Nephron (organoid): ENCODE results near the gene CHST11.

Source experiments
- H3K27ac Mint-ChIP-seq, 3 experiments: 2 replicates each; pipeline ENCODE4 v1.8.0; 2020; ENCODE audit warnings: mixed read lengths in 3 of 3, mild to moderate bottlenecking in 2 of 3, moderate library complexity in 1 of 3
- H3K27me3 Mint-ChIP-seq: 2 replicates; pipeline ENCODE4 v1.8.0; 2021; ENCODE audit warnings: low read depth, mild to moderate bottlenecking, moderate library complexity, mixed read lengths
- H3K36me3 Mint-ChIP-seq: 2 replicates; pipeline ENCODE4 v1.8.0; 2020; ENCODE audit warnings: low read depth, mixed read lengths
- H3K4me1 Mint-ChIP-seq: 2 replicates; pipeline ENCODE4 v1.8.0; 2020; ENCODE audit warnings: mixed read lengths
- H3K4me3 Mint-ChIP-seq, 3 experiments: 2 replicates each; pipeline ENCODE4 v1.8.0; 2020; ENCODE audit warnings: mild to moderate bottlenecking in 3 of 3, mixed read lengths in 3 of 3, moderate library complexity in 2 of 3
- H3K9me3 Mint-ChIP-seq: 2 replicates; pipeline ENCODE4 v1.8.0; 2020; ENCODE audit warnings: mixed read lengths
- TF ChIP-seq, protein P1 (sequence below), 3 experiments: fragments of 200-600 bp; sonication (generic); IDR thresholded peaks; one replicate each; pipeline ENCODE4 v1.5.0; 2021; ENCODE audit warnings: antibody characterized with exemption in 3 of 3; ENCODE audit not compliant: unreplicated experiment in 3 of 3

The CHST11 gene

DNA sequence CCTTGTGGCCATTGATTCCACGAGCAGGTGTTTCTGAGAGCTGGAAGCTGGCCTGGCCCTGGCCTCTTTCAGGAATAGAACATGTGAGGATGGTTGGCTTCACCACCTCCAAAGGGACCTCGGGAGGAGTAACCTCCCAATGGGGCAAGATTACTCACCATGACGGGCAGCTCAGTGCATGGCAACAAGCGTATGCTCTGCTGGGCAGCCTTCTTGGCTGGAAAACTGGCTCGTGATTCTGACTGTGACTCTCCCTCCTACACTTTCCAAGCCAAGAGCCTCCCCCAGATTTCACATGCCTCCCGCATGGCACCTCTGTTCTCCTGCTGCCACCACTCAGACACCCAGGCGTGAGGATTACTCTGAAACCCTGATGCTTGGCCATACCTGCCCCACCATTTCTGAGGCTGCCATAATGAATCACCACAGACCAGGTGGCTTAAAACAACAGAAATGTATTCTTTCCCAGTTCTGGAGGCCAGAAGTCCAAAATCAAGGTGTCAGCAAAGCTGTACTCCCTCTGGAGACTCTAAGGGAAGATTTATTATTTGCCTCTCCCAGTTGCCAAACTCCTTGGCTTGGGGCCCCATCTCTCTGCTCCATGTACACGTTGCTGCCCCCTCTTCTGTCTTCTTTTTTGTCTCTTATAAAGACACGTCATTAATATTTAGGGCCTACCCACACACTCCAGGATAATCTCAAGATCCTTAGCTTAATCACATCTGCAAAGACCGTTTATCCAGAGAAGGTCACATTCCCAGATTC is 215.9 kb downstream of the CHST11 start:
- no peak overlapping the region for H3K4me3 Mint-ChIP-seq
- H3K27me3 Mint-ChIP-seq, result peaks cover 12% of the 10 kb centered on the region
- H3K4me1 Mint-ChIP-seq, result peaks cover 71% of the 10 kb centered on the region
- no peaks in the 10 kb centered on the region for H3K9me3 Mint-ChIP-seq
- no peaks in the 10 kb centered on the region for H3K36me3 Mint-ChIP-seq
- H3K27ac Mint-ChIP-seq, result peak overlapping the region in 2 of 3 experiments; percentile 58 to 78
- TF ChIP-seq, protein P1, sequence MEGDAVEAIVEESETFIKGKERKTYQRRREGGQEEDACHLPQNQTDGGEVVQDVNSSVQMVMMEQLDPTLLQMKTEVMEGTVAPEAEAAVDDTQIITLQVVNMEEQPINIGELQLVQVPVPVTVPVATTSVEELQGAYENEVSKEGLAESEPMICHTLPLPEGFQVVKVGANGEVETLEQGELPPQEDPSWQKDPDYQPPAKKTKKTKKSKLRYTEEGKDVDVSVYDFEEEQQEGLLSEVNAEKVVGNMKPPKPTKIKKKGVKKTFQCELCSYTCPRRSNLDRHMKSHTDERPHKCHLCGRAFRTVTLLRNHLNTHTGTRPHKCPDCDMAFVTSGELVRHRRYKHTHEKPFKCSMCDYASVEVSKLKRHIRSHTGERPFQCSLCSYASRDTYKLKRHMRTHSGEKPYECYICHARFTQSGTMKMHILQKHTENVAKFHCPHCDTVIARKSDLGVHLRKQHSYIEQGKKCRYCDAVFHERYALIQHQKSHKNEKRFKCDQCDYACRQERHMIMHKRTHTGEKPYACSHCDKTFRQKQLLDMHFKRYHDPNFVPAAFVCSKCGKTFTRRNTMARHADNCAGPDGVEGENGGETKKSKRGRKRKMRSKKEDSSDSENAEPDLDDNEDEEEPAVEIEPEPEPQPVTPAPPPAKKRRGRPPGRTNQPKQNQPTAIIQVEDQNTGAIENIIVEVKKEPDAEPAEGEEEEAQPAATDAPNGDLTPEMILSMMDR (IDR thresholded peaks at IDR 0.05; ENCODE audit: unreplicated experiment in 3 of 3), result no peak

DNA sequence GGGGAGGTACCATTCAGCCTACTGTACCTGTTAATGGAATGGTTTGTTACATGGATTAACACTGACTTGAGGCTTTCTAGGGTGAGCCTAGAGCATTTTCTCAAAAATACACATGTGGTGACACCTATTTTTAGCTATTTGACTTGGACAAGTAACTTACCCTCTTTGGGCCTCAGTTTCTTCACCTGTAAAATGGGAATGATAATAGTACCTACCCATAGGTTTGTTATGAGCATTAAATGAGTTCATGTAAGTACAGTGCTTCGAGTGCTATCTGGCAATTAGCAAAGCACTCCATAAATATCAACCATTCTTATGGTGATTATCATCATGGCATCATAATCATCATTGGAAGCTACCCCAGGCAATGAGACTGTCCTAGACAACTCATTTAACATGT is 216.5 kb downstream of the CHST11 start:
- no peak overlapping the region for H3K4me3 Mint-ChIP-seq
- H3K36me3 Mint-ChIP-seq, result no peaks in the 10 kb centered on the region
- TF ChIP-seq, protein P1 (IDR thresholded peaks at IDR 0.05; ENCODE audit: unreplicated experiment in 3 of 3), result no peak
- no peaks in the 10 kb centered on the region for H3K9me3 Mint-ChIP-seq
- H3K27me3 Mint-ChIP-seq, result peaks cover 13% of the 10 kb centered on the region
- H3K27ac Mint-ChIP-seq, result no peak overlapping the region
- H3K4me1 Mint-ChIP-seq, result peaks cover 65% of the 10 kb centered on the region

DNA sequence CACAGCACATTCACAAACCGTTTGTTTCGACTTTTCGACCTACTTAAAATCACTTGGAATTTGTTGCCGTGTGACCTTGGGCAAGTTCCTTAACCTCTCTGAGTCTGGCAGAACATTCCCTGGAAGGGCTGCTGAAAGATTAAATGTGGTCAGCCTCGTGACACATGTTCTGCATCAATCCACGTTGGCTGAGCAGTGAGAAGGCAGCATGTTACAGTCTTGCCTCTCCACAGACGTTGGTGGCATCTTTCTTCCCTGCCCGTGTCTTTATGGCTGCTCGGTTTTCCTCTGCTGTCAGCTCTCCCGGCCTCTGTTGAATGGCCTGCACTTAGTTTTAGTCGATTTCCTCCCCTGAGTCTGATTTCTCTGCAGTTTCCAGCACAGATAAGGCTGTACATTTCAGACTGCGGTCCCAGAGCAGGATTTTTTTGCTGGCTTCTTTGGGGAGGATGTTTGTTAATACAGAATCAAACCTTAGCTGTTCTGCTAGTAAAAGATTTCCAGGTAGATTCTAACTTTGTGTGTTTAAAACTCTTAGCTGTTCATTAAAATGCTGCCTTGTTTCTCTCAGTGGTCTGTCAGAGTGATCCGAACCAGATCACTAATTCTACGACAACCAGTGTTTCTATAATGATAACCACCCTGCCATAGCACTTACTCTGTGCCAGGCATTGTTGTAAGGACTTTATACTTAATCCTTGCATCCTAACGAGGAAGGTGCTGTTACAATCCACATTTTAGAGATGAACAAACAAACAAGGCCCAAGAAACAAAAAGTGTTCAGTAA is 217.1 kb downstream of the CHST11 start:
- TF ChIP-seq, protein P1 (IDR thresholded peaks at IDR 0.05; ENCODE audit: unreplicated experiment in 3 of 3), result no peak
- H3K27me3 Mint-ChIP-seq, result peaks cover 13% of the 10 kb centered on the region
- no peaks in the 10 kb centered on the region for H3K36me3 Mint-ChIP-seq
- no peak overlapping the region for H3K4me3 Mint-ChIP-seq
- no peaks in the 10 kb centered on the region for H3K9me3 Mint-ChIP-seq
- peak overlapping the region; percentile 39 to 74 (median 58) for H3K27ac Mint-ChIP-seq
- H3K4me1 Mint-ChIP-seq, result peaks cover 62% of the 10 kb centered on the region

DNA sequence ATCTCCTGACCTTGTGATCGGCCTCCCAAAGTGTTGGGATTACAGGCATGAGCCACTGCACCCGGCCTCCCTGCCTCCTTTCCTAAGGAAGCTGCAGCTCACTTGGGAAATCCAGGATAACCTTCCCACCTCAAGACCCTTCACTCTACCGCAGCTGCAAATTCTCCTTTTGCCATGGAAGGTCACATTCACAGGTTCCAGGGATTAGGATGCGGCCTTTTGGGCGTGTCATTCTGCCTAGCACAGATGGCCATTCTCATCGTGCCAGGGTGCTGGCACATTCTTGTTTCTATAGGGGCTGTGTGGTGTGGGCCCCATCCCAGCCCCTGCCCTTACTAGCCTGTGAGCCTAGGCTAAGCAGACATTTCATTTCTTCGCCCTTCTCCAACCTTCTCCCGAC is 219.9 kb downstream of the CHST11 start:
- Mint-ChIP-seq H3K36me3 (no peaks in the 10 kb centered on the region), H3K4me3 (no peak overlapping the region), H3K27me3 (peaks cover 13% of the 10 kb centered on the region), H3K4me1 (peaks cover 50% of the 10 kb centered on the region), H3K9me3 (no peaks in the 10 kb centered on the region), H3K27ac (no peak overlapping the region)
- TF ChIP-seq, protein P1 (IDR thresholded peaks at IDR 0.05; ENCODE audit: unreplicated experiment in 3 of 3), result no peak

DNA sequence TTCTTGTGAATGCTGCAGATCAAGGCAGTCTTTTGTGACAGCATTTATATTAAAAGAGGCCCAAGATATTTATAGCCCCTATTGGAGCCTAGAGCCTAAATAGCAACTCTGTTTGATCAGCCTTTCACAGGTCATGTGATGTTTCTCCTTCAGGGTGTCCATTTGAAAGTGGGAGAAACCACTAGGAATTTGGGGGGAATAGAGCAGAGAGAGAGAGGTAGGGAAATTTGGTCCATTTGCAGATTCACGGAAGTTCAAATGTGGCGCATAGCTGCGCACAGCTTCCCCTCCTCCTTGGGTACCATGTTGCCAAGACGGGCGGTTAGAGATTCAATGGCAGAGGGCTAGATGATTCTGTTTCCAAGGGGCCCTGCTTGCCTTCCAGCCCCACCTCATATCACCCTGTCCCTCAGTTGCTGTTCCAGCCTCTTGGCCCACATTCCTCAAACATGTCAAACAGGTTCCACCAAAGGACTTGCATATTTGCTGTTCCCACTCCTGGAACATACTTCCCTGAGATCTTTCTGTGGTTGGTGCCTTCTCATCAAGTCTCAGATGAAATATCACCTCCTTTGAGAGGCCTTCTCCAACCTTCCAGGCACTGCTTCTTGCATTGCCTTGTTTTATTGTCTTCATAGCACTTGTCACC is 220.8 kb downstream of the CHST11 start:
- H3K27ac Mint-ChIP-seq, result no peak overlapping the region
- H3K4me1 Mint-ChIP-seq, result peaks cover 48% of the 10 kb centered on the region
- H3K4me3 Mint-ChIP-seq, result no peak overlapping the region
- TF ChIP-seq, protein P1 (IDR thresholded peaks at IDR 0.05; ENCODE audit: unreplicated experiment in 3 of 3), result no peak
- H3K36me3 Mint-ChIP-seq, result no peaks in the 10 kb centered on the region
- H3K9me3 Mint-ChIP-seq, result no peaks in the 10 kb centered on the region
- H3K27me3 Mint-ChIP-seq, result peaks cover 13% of the 10 kb centered on the region
